Esophagus squamous epithelium (tissue), 4 donors: ENCODE data around the gene C3orf38.

ENCODE experiments used
- POLR2A ChIP-seq, 4 donors: fragments of 450-650 bp; IDR thresholded peaks; one replicate each; pipeline ENCODE4 v1.6.1; 2017; ENCODE audit warnings: antibody characterized with exemption in 4 of 4, mild to moderate bottlenecking in 4 of 4, moderate library complexity in 3 of 4
- TF ChIP-seq, protein P1 (sequence below), 6 experiments: fragments of 450-650 bp in 4 of 6; fragments of 200-600 bp in 2 of 6; sonication (generic) in 2 of 6; IDR thresholded peaks; one replicate each; pipeline ENCODE4 v1.5.1; 2016 to 2019; ENCODE audit warnings: antibody characterized with exemption in 6 of 6, mild to moderate bottlenecking in 4 of 6, moderate library complexity in 4 of 6

DNA sequence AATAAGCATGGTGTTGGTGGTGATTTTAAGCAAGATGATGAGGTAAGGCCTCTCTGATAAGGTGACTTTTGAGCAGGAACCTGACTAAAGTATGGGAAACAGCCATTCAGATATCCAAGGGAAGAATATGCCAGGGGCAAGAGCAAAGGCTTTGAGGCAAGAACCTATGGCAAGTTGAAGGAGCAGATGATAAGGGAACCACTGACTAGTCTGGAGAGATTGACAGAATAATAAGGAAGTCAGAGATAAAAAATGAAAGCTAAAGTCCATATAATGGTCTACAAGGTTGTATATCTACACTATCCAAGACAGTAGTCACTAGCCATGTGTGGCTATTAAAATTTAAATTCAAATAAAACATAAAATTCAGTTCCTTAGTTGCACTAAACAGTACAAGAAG is 2.5 kb upstream of the C3orf38 start:
- TF ChIP-seq POLR2A (IDR thresholded peaks at IDR 0.05): no peak
- TF ChIP-seq, protein P1, sequence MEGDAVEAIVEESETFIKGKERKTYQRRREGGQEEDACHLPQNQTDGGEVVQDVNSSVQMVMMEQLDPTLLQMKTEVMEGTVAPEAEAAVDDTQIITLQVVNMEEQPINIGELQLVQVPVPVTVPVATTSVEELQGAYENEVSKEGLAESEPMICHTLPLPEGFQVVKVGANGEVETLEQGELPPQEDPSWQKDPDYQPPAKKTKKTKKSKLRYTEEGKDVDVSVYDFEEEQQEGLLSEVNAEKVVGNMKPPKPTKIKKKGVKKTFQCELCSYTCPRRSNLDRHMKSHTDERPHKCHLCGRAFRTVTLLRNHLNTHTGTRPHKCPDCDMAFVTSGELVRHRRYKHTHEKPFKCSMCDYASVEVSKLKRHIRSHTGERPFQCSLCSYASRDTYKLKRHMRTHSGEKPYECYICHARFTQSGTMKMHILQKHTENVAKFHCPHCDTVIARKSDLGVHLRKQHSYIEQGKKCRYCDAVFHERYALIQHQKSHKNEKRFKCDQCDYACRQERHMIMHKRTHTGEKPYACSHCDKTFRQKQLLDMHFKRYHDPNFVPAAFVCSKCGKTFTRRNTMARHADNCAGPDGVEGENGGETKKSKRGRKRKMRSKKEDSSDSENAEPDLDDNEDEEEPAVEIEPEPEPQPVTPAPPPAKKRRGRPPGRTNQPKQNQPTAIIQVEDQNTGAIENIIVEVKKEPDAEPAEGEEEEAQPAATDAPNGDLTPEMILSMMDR (IDR thresholded peaks at IDR 0.05): no peak
